BE2C (cell line): ENCODE data around the gene NXT1.

Source experiments
- DNase-seq: peaks from one replicate; pipeline ENCODE4 v3.0.0-alpha.2; 2020
- H3K27me3 ChIP-seq: fragments of 250-450 bp; sonication (Bioruptor Pico); 2 replicates; pipeline ENCODE4 v1.5.1; 2020; ENCODE audit warnings: mild to moderate bottlenecking
- H3K36me3 ChIP-seq: fragments of 250-450 bp; sonication (Bioruptor Pico); 2 replicates; pipeline ENCODE4 v1.5.1; 2020; ENCODE audit warnings: mild to moderate bottlenecking
- H3K4me1 ChIP-seq: fragments of 250-450 bp; sonication (Bioruptor Pico); 2 replicates; pipeline ENCODE4 v1.5.1; 2020
- H3K4me3 ChIP-seq: 2 replicates; pipeline ENCODE4 v1.5.1; 2011; ENCODE audit warnings: low read depth, low read length
- H3K9me3 ChIP-seq: fragments of 250-450 bp; sonication (Bioruptor Pico); 2 replicates; pipeline ENCODE4 v1.5.1; 2020
- CTCF ChIP-seq: IDR thresholded peaks from 2 replicates; pipeline ENCODE4 v1.5.1; 2012; ENCODE audit warnings: mild to moderate bottlenecking, low read depth, low read length

NXT1 gene

GRCh38 chr20:23363257-23363649 is 12.7 kb downstream of the NXT1 start:
- Histone ChIP-seq H3K4me1 (0 out of 2 replicates have a peak, but pooled peaks cover 2% of the 10 kb centered on the region), H3K9me3 (no peaks in the 10 kb centered on the region), H3K27me3 (no peaks in the 10 kb centered on the region), H3K4me3 (peak overlapping the region; percentile 87), H3K36me3 (peaks cover 37% of the 10 kb centered on the region)
- no peak for DNase-seq
- TF ChIP-seq CTCF = no peak

GRCh38 chr20:23365390-23366165 is 15.0 kb downstream of the NXT1 start:
- Histone ChIP-seq H3K36me3 (peaks cover 58% of the 10 kb centered on the region), H3K4me1 (0 out of 2 replicates have a peak, but pooled peaks cover 2% of the 10 kb centered on the region), H3K9me3 (no peaks in the 10 kb centered on the region), H3K4me3 (no peak overlapping the region), H3K27me3 (no peaks in the 10 kb centered on the region)
- DNase-seq = no peak
- no peak for TF ChIP-seq CTCF

GRCh38 chr20:23366384-23366783 is 15.8 kb downstream of the NXT1 start:
- Histone ChIP-seq H3K9me3 (no peaks in the 10 kb centered on the region), H3K4me3 (no peak overlapping the region), H3K4me1 (0 out of 2 replicates have a peak, but pooled peaks cover 2% of the 10 kb centered on the region), H3K27me3 (no peaks in the 10 kb centered on the region), H3K36me3 (peaks cover 66% of the 10 kb centered on the region)
- no peak for DNase-seq
- no peak for TF ChIP-seq CTCF

- H3K4me3 ChIP-seq = no peak overlapping the region
- H3K36me3 ChIP-seq = peaks cover 72% of the 10 kb centered on the region
- no peaks in the 10 kb centered on the region for H3K9me3 ChIP-seq
- no peak for TF ChIP-seq CTCF
- H3K27me3 ChIP-seq = no peaks in the 10 kb centered on the region
- 0 out of 2 replicates have a peak, but pooled peaks cover 2% of the 10 kb centered on the region for H3K4me1 ChIP-seq
- no peak for DNase-seq
Measured at GRCh38 chr20:23367770-23368169, 17.2 kb downstream of the NXT1 start.

- Histone ChIP-seq H3K9me3 (no peaks in the 10 kb centered on the region), H3K36me3 (peaks cover 79% of the 10 kb centered on the region), H3K27me3 (no peaks in the 10 kb centered on the region), H3K4me3 (no peak overlapping the region), H3K4me1 (0 out of 2 replicates have a peak, but pooled peaks cover 2% of the 10 kb centered on the region)
- DNase-seq = no peak
- TF ChIP-seq CTCF = no peak
Measured at GRCh38 chr20:23368316-23369071, 17.9 kb downstream of the NXT1 start.
